Hematopoietic multipotent progenitor cell treated with erythropoietin and hydrocortisone succinate and interleukin-3 and kit ligand, for 17 days (in vitro differentiated cells): Measurements from ENCODE around the gene SPG7.
"Not testable (repeated sequence)": the region's sequence is repeated elsewhere in the genome, so short reads cannot be mapped to it uniquely, and the experiment has no call there.

ENCODE experiments used
- DNase-seq: peaks from one replicate; pipeline ENCODE4 v3.0.0-alpha.2; 2015; ENCODE audit warnings: low spot score

The SPG7 gene

GRCh38 chr16:89581045-89581695, 73.0 kb downstream of the SPG7 start:
- DNase-seq, result no peak

DNA sequence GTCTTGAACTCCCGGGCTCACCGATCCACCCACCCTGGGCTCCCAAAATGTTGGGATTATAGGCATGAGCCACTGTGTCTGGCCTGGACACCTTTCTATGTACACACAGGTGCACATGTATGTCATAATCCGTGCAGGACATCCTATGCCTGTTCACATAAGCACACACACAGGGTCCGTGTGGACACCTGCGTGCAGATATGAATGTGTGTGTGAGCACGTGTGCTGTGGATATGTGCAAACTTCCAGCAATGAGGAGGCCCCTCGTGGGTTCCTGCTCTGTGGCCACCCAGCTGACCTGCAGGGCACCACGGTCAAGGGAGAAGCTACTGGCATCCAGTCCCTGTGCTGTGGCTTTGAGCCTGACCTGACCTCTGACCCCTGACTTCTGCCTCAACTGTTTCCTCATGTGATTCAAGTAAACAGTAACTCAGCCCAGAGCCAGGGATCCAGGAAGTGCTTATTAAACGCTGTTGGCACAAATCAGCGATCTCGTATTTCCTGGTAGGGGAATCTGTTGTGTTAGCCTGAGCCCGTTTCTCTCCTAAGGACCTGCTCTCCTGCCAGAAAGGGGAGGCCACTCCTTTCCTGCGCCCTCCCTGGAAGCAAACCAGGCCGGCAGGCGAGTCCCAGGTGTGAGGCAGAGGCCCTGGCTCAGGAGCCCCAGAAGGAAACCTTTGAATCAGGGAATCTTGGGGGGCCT, 73.8 kb downstream of the SPG7 start:
- no peak for DNase-seq

- no peak for DNase-seq
These were observed 74.5 kb downstream of the SPG7 start for GRCh38 chr16:89582614-89583196.

GRCh38 chr16:89583197-89583894, 75.1 kb downstream of the SPG7 start:
- no peak for DNase-seq

DNA sequence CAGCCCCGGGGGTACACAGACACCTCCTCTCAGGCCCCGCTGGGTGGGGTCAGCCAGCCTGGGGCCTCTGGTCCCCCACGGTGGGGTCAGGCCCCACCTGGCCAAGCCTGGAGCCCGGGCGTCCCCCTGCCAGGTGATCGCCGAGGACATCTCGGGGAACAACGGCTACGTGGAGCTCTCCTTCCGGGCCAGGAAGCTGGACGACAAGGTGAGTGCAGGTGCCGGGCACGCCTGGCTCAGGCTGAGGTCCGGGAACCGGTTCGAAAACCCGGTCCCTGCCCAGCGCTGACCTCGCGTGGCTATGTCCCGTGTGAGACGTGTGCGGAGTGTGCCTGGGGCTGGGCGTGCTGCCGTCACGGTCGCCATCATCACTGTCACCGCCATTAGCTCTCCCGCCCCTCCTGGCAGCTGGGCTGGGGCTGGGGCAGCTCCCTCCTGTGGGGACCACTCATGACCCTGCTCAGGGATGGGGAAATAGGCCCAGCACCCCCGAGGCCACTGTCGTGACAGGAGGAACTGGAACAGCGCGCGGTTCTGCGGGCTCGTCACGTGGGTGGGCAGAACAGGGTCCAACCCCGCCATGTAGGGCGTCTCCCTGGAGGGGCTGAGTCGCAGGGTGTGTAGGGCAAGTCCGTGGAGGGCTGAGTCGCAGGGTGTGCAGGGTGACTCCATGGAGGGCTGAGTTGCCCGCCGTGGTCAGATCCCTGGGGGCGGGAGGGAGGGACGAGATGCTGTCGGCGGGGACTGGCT, 75.9 kb downstream of the SPG7 start:
- no peak for DNase-seq

DNA sequence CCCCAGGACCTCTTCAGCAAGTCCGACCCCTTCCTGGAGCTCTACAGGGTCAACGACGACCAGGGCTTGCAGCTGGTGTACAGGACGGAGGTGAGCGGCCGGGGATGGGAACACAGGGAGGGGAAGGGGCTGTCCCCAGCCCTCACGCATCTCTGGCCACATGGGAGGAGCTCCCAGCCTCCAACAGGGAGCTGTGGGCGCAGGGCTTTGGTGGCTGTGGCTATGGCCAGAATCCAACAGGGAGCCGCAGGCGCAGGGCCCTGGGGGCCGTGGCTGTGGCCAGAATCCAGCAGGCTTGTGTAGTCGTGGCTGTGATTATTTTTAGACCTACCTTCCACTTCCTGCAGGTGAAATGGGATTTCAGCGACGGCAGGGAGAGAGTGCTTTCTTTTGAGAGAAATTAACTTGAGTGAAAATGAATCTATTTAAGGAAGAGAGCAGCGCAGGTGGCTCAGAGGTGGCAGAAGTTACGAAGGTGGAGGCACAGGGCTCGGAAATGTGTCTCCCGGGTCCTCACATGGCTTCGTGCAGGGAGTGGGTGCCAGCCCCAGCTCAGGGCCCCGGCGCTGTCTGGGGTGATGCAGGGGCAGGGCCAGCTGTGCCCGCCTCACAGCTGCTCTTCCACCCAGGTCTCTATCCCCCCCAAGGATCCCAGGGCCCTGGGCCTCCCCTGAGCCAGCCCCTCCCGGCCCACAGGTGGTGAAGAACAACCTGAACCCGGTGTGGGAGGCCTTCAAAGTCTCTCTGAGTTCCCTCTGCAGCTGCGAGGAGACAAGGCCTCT, 76.8 kb downstream of the SPG7 start:
- no peak for DNase-seq

DNA sequence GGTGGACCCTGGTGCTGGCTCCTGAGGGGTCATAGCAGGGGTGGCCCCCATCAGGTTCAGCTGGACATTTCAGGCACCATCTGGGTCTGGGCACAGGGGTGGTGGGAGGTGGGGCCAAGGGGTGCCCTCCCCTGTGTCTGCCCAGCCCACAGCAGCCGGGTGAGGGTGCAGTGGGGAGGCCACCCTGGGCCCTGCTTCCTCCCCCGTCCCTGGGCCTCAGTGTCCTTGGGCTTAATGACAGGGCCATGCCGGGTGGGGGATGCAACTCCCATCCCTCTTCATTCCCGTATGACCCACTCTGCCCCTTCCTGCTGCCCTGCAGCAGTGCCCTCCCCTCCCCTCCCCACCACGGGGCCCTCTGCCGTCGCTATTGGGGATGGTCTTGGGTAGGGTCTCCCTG, 78.0 kb downstream of the SPG7 start:
- DNase-seq, result no peak

GRCh38 chr16:89586853-89587252, 78.7 kb downstream of the SPG7 start:
- no peak for DNase-seq

DNA sequence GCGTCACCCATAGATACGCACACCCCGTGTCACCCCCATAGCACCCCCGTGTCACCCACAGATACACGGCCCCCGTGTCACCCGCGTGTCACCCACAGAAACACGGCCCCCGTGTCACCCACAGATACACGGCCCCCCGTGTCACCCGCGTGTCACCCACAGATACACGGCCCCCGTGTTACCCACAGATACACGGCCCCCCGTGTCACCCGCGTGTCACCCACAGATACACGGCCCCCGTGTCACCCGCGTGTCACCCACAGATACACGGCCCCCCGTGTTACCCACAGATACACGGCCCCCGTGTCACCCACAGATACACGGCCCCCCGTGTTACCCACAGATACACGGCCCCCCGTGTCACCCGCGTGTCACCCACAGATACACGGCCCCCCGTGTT, 79.5 kb downstream of the SPG7 start:
- not testable (repeated sequence) for DNase-seq

DNA sequence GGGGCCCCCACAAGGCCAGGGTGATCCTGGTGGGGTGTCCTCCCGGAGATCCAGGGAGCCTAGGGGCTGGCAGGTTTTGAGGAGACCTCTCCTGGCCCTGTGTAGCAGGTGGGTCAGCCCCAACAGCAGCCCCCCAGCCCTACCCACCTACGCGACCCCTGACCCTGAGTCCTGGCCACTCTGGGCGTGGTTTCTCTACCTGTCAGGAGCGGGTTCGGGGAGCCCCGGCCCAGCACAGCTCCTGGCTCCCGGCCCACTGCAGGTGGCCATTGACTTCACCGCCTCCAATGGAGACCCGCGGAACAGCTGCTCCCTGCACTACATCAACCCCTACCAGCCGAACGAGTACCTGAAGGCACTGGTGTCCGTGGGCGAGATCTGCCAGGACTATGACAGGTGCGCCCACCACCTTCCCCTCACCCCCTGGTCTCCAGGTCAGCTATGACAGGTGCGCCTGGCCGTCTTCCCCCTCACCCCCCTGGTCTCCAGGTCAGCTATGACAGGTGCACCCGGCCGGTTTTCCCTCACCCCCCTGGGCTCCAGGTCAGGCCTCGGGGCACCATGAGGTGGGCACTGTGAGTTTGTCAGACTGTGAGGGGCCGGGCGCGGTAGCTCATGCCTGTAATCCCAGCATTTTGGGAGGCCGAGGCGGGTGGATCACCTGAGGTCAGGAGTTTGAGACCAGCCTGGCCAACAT, 80.4 kb downstream of the SPG7 start:
- no peak for DNase-seq

- no peak for DNase-seq
These were observed 81.2 kb downstream of the SPG7 start for GRCh38 chr16:89589241-89589926.

DNA sequence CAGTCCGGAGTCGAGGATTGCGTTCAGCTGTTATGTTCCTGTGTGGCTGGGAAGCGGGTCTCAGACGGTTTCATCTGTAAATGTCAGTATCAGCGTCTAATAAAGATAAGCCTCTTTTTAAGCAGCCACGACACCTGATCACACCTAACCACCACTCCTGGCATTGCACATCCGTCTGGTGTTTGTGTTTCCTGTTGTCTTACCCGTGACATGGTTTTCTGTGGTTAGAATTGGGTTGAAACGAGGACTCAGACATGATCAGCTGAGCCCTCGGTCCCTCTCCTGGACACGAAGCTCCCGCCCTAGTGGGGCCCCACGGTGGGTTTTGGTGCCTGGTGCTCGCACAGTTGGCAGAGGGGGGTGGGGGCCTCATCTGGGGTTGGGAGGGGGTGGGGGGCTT, 85.6 kb downstream of the SPG7 start:
- no peak for DNase-seq

DNA sequence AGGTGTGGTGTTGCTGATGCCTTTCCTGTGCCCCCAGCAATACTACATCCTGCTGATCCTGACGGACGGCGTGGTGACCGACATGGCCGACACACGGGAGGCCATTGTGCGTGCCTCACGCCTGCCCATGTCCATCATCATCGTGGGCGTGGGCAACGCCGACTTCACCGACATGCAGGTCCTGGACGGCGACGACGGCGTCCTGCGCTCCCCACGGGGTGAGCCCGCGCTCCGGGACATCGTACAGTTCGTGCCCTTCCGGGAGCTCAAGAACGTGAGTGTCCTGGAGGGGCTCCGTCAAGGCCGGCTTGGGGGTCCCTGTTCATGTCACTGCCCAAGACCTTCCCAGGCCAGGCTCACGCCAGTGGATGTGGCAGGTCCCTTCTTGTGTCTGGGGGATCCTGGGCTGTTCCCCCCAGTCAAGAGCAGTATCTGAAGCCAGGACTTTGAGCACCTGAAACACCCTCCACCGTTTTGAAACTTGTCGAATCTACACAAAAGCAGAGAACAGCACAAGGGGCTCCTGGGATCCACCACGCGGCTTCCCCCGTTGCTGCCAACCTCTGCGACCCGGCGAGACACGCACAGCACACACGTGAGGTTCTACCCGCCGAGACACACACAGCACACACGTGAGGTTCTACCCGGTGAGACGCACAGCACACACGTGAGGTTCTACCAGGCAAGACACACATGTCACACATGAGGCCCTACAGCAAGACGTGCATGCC, 87.3 kb downstream of the SPG7 start:
- no peak for DNase-seq

DNA sequence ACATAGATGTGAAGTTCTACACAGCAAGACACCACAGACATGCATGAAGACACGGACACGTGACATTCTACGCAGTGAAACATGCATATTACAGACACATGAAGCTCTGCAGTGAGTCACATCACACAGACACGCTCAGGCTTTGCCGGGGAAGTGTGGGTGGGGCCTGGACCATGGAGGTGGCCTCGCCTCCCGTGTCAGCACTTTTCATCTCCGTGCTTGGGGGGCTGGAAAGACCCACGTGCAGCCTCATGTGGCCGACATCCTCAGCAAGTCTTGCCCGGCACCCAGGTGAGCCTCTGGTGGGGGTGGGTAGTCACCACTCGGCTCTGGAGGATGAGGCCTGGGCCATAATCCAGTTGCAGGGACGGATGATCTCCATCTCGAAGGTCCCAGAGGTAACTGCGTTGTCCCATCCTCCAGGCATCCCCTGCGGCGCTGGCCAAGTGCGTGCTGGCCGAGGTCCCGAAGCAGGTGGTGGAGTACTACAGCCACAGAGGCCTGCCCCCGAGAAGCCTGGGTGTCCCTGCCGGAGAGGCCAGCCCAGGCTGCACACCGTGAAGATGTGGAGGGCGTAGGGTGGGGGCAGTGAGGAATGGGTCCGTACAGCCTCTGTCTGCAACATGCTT, 88.0 kb downstream of the SPG7 start:
- DNase-seq, result no peak

GRCh38 chr16:89596957-89597649, 88.9 kb downstream of the SPG7 start:
- no peak for DNase-seq

DNA sequence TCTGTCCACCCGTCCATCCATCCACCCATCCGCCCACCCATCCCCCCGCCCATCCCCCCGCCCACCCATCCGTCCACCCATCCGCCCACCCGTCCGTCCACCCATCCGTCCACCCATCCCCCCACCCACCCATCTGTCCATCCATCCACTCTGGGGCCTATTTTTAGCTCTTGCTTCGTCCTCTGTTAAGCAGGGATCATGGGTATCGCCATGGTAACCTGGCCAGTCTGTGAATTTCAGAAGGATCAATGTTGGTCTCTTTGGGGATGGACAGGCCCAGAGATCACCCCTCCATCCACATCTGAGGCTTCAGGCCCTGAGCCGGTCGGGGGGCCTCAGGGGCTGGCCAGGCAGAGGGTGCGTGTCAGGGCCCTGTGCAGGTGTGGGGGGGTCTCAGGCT, 90.0 kb downstream of the SPG7 start:
- DNase-seq, result no peak

GRCh38 chr16:89599451-89599858, 91.3 kb downstream of the SPG7 start:
- DNase-seq, result no peak

DNA sequence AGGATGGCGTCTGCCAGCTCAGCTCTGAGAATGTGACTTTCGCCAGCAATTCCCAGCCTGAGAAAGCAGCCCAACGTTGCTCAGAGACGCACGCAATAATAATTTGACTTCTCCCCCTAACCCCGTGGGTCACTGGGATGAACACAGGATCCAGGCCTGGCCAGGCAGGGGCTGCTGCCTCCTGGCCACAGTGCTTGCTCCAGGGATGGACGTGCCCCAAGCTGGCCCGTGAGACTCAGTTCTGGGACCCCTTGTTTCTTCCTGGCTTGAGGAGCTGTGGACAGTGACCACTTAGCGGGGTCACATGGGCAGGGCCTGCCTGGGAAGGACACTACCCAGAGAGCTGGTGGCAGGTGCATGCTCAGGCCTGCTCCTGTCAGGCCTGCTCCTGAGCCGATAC, 91.7 kb downstream of the SPG7 start:
- DNase-seq, result no peak
